Tibial nerve (tissue), 3 donors: Measurements from ENCODE around the gene NUP188.

Source experiments
- CTCF ChIP-seq, 5 experiments: fragments of 200-600 bp in 3 of 5; fragments of 450-650 bp in 2 of 5; sonication (generic) in 3 of 5; IDR thresholded peaks; one replicate each; pipeline ENCODE4 v1.5.1; 2016 to 2019; ENCODE audit warnings: antibody characterized with exemption in 5 of 5, mild to moderate bottlenecking in 3 of 5, moderate library complexity in 2 of 5
- POLR2A ChIP-seq, 2 donors: fragments of 450-650 bp; IDR thresholded peaks; one replicate each; pipeline ENCODE4 v1.6.1; 2017; ENCODE audit warnings: antibody characterized with exemption in 2 of 2, mild to moderate bottlenecking in 2 of 2, moderate library complexity in 2 of 2

DNA sequence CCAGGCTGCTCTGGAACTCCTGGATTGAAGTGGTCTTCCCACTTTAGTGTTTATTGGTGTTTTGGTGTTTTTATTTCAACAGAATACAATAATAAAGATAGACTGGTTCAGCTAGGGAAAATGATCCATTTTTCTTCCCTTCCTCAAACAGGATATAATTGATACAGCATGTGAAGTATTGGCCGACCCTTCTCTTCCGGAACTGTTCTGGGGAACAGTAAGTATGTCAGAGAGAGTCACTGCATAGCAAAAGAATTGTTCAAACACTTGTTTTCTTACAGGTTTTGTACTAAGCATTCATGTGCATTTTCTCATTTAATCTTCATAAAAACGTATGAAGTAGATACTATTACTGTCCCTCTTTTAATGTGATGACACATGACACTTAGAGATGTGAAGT, 31.6 kb downstream of the NUP188 start:
- TF ChIP-seq CTCF (IDR thresholded peaks at IDR 0.05), result no peak
- no peak for TF ChIP-seq POLR2A (IDR thresholded peaks at IDR 0.05)
